ENCODE results near the gene SPATC1L. TPM values are rescaled to one million over a fixed set of nuclear protein-coding genes. Genes with fewer than 3 reads are reported as not detected.
"Not testable (repeated sequence)": the region's sequence is repeated elsewhere in the genome, so short reads cannot be mapped to it uniquely, and the experiment has no call there.

The SPATC1L gene
- polyA plus RNA-seq, 3 donors: 3.3 to 6.7 (median 5.8) TPM

- DNase-seq: no peak
- H3K36me3 ChIP-seq (replicated peaks in 1 of 2; ENCODE audit: control insufficient read depth in 1 of 2, insufficient read depth in 2 of 2, low read length in 2 of 2): no peaks in the 10 kb centered on the region
- H3K9me3 Mint-ChIP-seq: peaks cover 0 to 1% (median 0%) of the 10 kb centered on the region in 7 donors
- H3K4me3 ChIP-seq (replicated peaks in 1 of 3; ENCODE audit: low read depth in 2 of 3, low read length in 3 of 3): no peak overlapping the region
- H3K27ac Mint-ChIP-seq: peak overlapping the region in 1 of 7 donors; percentile 59
- intact Hi-C loops (cut with micrococcal nuclease): no loop called here
- no peak overlapping the region for H3K27ac ChIP-seq (ENCODE audit: low read depth in 1 of 2, low read length in 2 of 2)
- peaks cover 7% of the 10 kb centered on the region for H3K4me1 Mint-ChIP-seq
- TF ChIP-seq, protein P1, sequence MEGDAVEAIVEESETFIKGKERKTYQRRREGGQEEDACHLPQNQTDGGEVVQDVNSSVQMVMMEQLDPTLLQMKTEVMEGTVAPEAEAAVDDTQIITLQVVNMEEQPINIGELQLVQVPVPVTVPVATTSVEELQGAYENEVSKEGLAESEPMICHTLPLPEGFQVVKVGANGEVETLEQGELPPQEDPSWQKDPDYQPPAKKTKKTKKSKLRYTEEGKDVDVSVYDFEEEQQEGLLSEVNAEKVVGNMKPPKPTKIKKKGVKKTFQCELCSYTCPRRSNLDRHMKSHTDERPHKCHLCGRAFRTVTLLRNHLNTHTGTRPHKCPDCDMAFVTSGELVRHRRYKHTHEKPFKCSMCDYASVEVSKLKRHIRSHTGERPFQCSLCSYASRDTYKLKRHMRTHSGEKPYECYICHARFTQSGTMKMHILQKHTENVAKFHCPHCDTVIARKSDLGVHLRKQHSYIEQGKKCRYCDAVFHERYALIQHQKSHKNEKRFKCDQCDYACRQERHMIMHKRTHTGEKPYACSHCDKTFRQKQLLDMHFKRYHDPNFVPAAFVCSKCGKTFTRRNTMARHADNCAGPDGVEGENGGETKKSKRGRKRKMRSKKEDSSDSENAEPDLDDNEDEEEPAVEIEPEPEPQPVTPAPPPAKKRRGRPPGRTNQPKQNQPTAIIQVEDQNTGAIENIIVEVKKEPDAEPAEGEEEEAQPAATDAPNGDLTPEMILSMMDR (IDR thresholded peaks at IDR 0.05): no peak
- H3K9ac ChIP-seq (ENCODE audit: insufficient read depth, low read length, poor library complexity, severe bottlenecking): no peak overlapping the region
- H2AFZ ChIP-seq (ENCODE audit: insufficient read depth, low read depth, low read length, poor library complexity, severe bottlenecking): no peak overlapping the region
- H3K4me3 Mint-ChIP-seq: no peak overlapping the region
- peaks cover 2 to 3% (median 3%) of the 10 kb centered on the region in 3 donors for H3K27me3 Mint-ChIP-seq (ENCODE audit: low read depth in 3 of 3)
- no peaks in the 10 kb centered on the region for H3K27me3 ChIP-seq (ENCODE audit: control insufficient read depth in 2 of 2, insufficient read depth in 2 of 2, low read length in 2 of 2)
- no peaks in the 10 kb centered on the region for H3K36me3 Mint-ChIP-seq
- no peaks in the 10 kb centered on the region for H3K9me3 ChIP-seq (replicated peaks in 1 of 2; ENCODE audit: control insufficient read depth in 1 of 2, insufficient read depth in 1 of 2, low read length in 2 of 2)
- H3K4me2 ChIP-seq (replicated peaks; ENCODE audit: extremely low read depth, low read length, poor library complexity, severe bottlenecking): no peak overlapping the region
- 95% methylated on average over 7 of the region's 11 CpGs for WGBS (ENCODE audit: insufficient coverage)
- H3K4me1 ChIP-seq (ENCODE audit: control insufficient read depth in 1 of 2, insufficient read depth in 2 of 2, low read length in 2 of 2): peaks cover 3 to 4% of the 10 kb centered on the region in 2 donors
- H4K20me1 ChIP-seq (ENCODE audit: insufficient read depth, low read length): no peaks in the 10 kb centered on the region
- H3K79me2 ChIP-seq (ENCODE audit: insufficient read depth, low read length): no peaks in the 10 kb centered on the region
Measured at GRCh38 chr21:46148106-46148505, 36.2 kb downstream of the SPATC1L start.

- H3K9me3 ChIP-seq (replicated peaks in 1 of 2; ENCODE audit: control insufficient read depth in 1 of 2, insufficient read depth in 1 of 2, low read length in 2 of 2); H3K36me3 ChIP-seq (replicated peaks in 1 of 2; ENCODE audit: control insufficient read depth in 1 of 2, insufficient read depth in 2 of 2, low read length in 2 of 2); H3K9ac ChIP-seq (ENCODE audit: insufficient read depth, low read length, poor library complexity, severe bottlenecking); H3K79me2 ChIP-seq (ENCODE audit: insufficient read depth, low read length); H3K4me1 Mint-ChIP-seq; H3K27me3 Mint-ChIP-seq (ENCODE audit: low read depth in 3 of 3); H3K4me3 Mint-ChIP-seq; H3K9me3 Mint-ChIP-seq; DNase-seq; H3K27me3 ChIP-seq (ENCODE audit: control insufficient read depth in 2 of 2, insufficient read depth in 2 of 2, low read length in 2 of 2); H3K4me3 ChIP-seq (replicated peaks in 1 of 3; ENCODE audit: low read depth in 2 of 3, low read length in 3 of 3); H3K4me1 ChIP-seq (ENCODE audit: control insufficient read depth in 1 of 2, insufficient read depth in 2 of 2, low read length in 2 of 2); H3K36me3 Mint-ChIP-seq; H3K4me2 ChIP-seq (replicated peaks; ENCODE audit: extremely low read depth, low read length, poor library complexity, severe bottlenecking); H2AFZ ChIP-seq (ENCODE audit: insufficient read depth, low read depth, low read length, poor library complexity, severe bottlenecking); H3K27ac ChIP-seq (ENCODE audit: low read depth in 1 of 2, low read length in 2 of 2); intact Hi-C loops (cut with micrococcal nuclease); H4K20me1 ChIP-seq (ENCODE audit: insufficient read depth, low read length); H3K27ac Mint-ChIP-seq: not testable (repeated sequence)
- WGBS (ENCODE audit: insufficient coverage): 69% methylated on average over 9 of the region's 12 CpGs
Measured at GRCh38 chr21:46147429-46147828, 36.8 kb downstream of the SPATC1L start.

Measured in CD14-positive monocyte (primary cell).